Spleen (tissue), 11 donors: ENCODE data around the gene AKR1C3. TPM values are rescaled to one million over a fixed set of nuclear protein-coding genes. Genes with fewer than 3 reads are reported as not detected.
"Not testable (repeated sequence)": the region's sequence is repeated elsewhere in the genome, so short reads cannot be mapped to it uniquely, and the experiment has no call there.

Experiments used
- DNase-seq: peaks from one replicate; pipeline ENCODE4 v3.0.0-alpha.2; 2020
- H3K27ac ChIP-seq, 8 donors: fragments of 200-600 bp; sonication (generic) in 7 of 8; 1 replicate in 4 of 8; 2 replicates in 4 of 8; pipeline versions ENCODE4 v1.5.0 to v1.8.0; 2016 to 2021; ENCODE audit warnings: inconsistent platforms in 4 of 8, mild to moderate bottlenecking in 4 of 8, moderate library complexity in 1 of 8
- H3K27me3 ChIP-seq, 7 donors: fragments of 200-600 bp; sonication (generic) in 6 of 7; replicated peaks in 1 of 7; 1 replicate in 4 of 7; 2 replicates in 3 of 7; pipeline versions ENCODE4 v1.5.0 to v1.8.0; 2016 to 2021; ENCODE audit warnings: inconsistent platforms in 3 of 7, mild to moderate bottlenecking in 1 of 7
- H3K36me3 ChIP-seq, 6 donors: fragments of 200-600 bp; sonication (generic) in 5 of 6; 1 replicate in 4 of 6; 2 replicates in 2 of 6; pipeline versions ENCODE4 v1.5.0 to v1.8.0; 2016 to 2021; ENCODE audit warnings: inconsistent platforms in 2 of 6
- H3K4me1 ChIP-seq, 6 donors: fragments of 200-600 bp; sonication (generic) in 5 of 6; 1 replicate in 3 of 6; 2 replicates in 3 of 6; pipeline versions ENCODE4 v1.5.0 to v1.8.0; 2016 to 2021; ENCODE audit warnings: inconsistent platforms in 3 of 6
- H3K4me3 ChIP-seq, 8 donors: fragments of 200-600 bp; sonication (generic) in 7 of 8; 1 replicate in 4 of 8; 2 replicates in 4 of 8; pipeline versions ENCODE4 v1.5.0 to v1.8.0; 2016 to 2021; ENCODE audit warnings: inconsistent platforms in 4 of 8, mild to moderate bottlenecking in 4 of 8, moderate library complexity in 2 of 8
- H3K9me3 ChIP-seq, 8 donors: fragments of 200-600 bp; sonication (generic) in 7 of 8; 1 replicate in 4 of 8; 2 replicates in 4 of 8; pipeline versions ENCODE4 v1.5.0 to v1.8.0; 2016 to 2021; ENCODE audit warnings: inconsistent platforms in 4 of 8
- POLR2A ChIP-seq, 3 donors: fragments of 450-650 bp; IDR thresholded peaks; one replicate each; pipeline ENCODE4 v1.5.1; 2017; ENCODE audit warnings: antibody characterized with exemption in 3 of 3, mild to moderate bottlenecking in 1 of 3
- POLR2AphosphoS5 ChIP-seq, 3 donors: sonication (generic); formaldehyde crosslinking; IDR thresholded peaks; one replicate each; pipeline ENCODE4 v1.5.1; 2017; ENCODE audit warnings: antibody characterized with exemption in 3 of 3
- WGBS, 5 donors: extraction: QIAGEN DNeasy Blood & Tissue Kit in 3 of 5; methylation state at CpG; one replicate each; pipeline versions ENCODE4 v1.1.5 to v1.1.7; 2013 to 2018; 5-methylcytosine and 5-hydroxymethylcytosine counted together
- intact Hi-C: fragments of 100-400 bp; cut with DNase I; formaldehyde crosslinking; loops from one replicate; pipeline ENCODE4 v1.15.0; 2023; ENCODE audit warnings: low total_unique reads
- polyA plus RNA-seq, 3 donors: library from polyadenylated mRNA; stranded (reverse); fragments of 200-250 nt; gene quantifications; one replicate each; pipeline ENCODE4 v1.2.1, GENCODE V29; 2013
- total RNA-seq, 7 donors: library from RNA; depleted of rRNA in 3 of 7; stranded (reverse); fragments of >200 nt in 3 of 7; fragmentation: NEBNext Ultra II Directional in 4 of 7; extraction: Animal tissue kit (Norgen Biotek cat#: 25700) in 4 of 7; gene quantifications; one replicate each; pipeline versions ENCODE4 v1.1.0 to v1.2.1, GENCODE V29; 2016 to 2021
- TF ChIP-seq, protein P1 (sequence below), 11 experiments: fragments of 200-600 bp in 7 of 11; fragments of 450-650 bp in 4 of 11; sonication (generic) in 4 of 11; IDR thresholded peaks in 8 of 11; conservative IDR thresholded peaks in 3 of 11; 1 replicate in 7 of 11; 2 replicates in 4 of 11; pipeline versions ENCODE4 v1.4.0 to v1.8.0; 2016 to 2021; ENCODE audit warnings: antibody characterized with exemption in 11 of 11, inconsistent platforms in 4 of 11, mild to moderate bottlenecking in 1 of 11
- donor health status: healthy with polysubstance abuse.
- donor health status: DM: no; HTN: no; CAD: no; lungs with moderate emphysema.
- donor health status: DM: no; HTN: no; CAD: no.
- donor health status: Bipolar disorder and iron deficiency.
- donor health status: healthy.
- donor health status: DM: no; HTN: no; CAD: no.
- donor health status: DM: yes; HTN: yes; CAD: no.

Gene AKR1C3
- total and polyA plus RNA-seq, 10 donors: 0.85 to 5.7 (median 2.8) TPM

DNA sequence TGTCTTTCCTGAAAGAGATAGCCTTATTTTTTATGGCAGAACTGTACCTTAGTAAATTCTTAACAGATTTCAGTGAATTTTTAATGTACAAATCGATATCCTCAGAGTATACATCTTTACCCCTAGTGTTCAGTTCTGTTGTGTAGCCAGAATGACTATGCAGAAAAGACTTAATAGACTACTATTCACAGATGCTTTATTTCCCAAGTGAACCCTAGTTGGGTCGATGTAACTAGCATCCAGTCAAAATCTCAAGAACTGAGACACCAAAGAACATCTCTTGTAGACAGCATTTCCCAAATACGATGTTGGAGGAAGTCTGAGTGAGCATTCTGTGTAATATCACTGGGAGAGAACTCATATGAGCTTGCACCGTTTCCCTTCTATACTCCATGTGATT is 1.5 kb downstream of the AKR1C3 start:
- no peak for TF ChIP-seq POLR2AphosphoS5 (IDR thresholded peaks at IDR 0.05)
- TF ChIP-seq POLR2A (IDR thresholded peaks at IDR 0.05): no peak
- TF ChIP-seq, protein P1, sequence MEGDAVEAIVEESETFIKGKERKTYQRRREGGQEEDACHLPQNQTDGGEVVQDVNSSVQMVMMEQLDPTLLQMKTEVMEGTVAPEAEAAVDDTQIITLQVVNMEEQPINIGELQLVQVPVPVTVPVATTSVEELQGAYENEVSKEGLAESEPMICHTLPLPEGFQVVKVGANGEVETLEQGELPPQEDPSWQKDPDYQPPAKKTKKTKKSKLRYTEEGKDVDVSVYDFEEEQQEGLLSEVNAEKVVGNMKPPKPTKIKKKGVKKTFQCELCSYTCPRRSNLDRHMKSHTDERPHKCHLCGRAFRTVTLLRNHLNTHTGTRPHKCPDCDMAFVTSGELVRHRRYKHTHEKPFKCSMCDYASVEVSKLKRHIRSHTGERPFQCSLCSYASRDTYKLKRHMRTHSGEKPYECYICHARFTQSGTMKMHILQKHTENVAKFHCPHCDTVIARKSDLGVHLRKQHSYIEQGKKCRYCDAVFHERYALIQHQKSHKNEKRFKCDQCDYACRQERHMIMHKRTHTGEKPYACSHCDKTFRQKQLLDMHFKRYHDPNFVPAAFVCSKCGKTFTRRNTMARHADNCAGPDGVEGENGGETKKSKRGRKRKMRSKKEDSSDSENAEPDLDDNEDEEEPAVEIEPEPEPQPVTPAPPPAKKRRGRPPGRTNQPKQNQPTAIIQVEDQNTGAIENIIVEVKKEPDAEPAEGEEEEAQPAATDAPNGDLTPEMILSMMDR (IDR thresholded peaks at IDR 0.05 in 8 of 11, conservative IDR thresholded peaks at IDR 0.05 in 3 of 11): no peak
- H3K27me3 ChIP-seq: peaks cover 0 to 11% (median 0%) of the 10 kb centered on the region in 7 donors
- intact Hi-C loops: no loop called here
- no peaks in the 10 kb centered on the region for H3K36me3 ChIP-seq
- 28 to 54% (median 32%) methylated on average over 4 of the region's 4 CpGs for WGBS, 5 donors
- peak overlapping the region in 1 of 8 donors; percentile 20 for H3K4me3 ChIP-seq
- peaks cover 0 to 7% (median 0%) of the 10 kb centered on the region in 8 donors for H3K9me3 ChIP-seq
- peaks cover 0 to 11% (median 0%) of the 10 kb centered on the region in 6 donors for H3K4me1 ChIP-seq
- H3K27ac ChIP-seq: no peak overlapping the region
- DNase-seq: no peak

DNA sequence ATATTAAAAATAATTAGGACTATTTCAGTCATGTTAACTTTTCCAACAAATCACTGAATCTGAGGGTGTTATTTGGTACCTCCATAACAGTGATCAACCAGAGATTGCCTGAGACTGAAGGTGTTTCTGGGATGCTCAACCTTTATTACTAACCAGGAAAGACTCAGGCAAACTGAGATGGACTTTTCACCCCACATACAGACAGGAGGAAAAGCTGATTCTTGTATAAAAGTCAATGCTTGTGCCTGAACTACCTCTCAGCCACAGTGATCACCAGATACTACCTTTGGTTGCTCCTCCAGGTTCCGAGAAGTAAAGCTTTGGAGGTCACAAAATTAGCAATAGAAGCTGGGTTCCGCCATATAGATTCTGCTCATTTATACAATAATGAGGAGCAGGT is 1.9 kb downstream of the AKR1C3 start:
- WGBS, 5 donors: 75 to 100% (median 94%) methylated on average over 2 of the region's 2 CpGs
- TF ChIP-seq POLR2A (IDR thresholded peaks at IDR 0.05) (no peak), POLR2AphosphoS5 (IDR thresholded peaks at IDR 0.05) (no peak)
- TF ChIP-seq, protein P1 (IDR thresholded peaks at IDR 0.05 in 8 of 11, conservative IDR thresholded peaks at IDR 0.05 in 3 of 11): no peak
- Histone ChIP-seq H3K27me3 (peaks cover 0 to 11% (median 0%) of the 10 kb centered on the region in 7 donors), H3K36me3 (no peaks in the 10 kb centered on the region), H3K4me1 (peaks cover 0 to 11% (median 0%) of the 10 kb centered on the region in 6 donors), H3K4me3 (no peak overlapping the region), H3K9me3 (peaks cover 0 to 7% (median 0%) of the 10 kb centered on the region in 8 donors), H3K27ac (no peak overlapping the region)
- no peak for DNase-seq
- intact Hi-C loops: no loop called here

DNA sequence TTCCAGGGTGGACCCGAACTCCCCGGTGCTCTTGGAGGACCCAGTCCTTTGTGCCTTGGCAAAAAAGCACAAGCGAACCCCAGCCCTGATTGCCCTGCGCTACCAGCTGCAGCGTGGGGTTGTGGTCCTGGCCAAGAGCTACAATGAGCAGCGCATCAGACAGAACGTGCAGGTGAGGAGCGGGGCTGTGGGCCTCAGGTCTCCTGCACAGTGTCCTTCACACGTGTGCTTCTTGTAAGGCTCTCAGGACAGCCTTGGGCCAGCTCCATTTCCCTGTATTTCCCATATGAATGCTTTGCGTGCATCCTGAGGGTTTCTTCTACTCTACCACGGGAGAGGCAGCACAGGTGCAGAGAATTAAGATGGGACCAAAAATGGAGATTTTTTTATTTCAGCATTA is 8.3 kb downstream of the AKR1C3 start:
- H3K36me3 ChIP-seq, H3K4me1 ChIP-seq: not testable (repeated sequence)
- 64 to 92% (median 78%) methylated on average over 3 to 10 of the region's 11 CpGs for WGBS, 5 donors

DNA sequence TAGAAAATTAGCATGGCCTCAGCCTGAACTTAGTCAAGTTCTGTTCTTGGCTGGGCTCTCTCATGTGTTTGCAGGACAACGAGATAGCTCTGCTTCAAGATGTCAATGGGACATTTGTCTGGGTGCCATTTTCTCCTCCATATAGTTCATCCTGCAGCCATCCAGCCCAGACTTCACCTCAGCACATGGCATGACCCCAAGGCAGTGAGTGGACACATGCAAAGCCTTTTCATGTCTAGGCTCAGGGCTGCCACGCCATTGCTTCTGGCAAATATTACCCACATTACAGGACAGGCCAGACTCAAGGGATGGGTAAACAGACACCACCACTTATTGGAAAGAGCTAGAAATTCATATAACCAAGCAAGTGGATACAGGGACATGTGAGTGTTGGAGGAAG is 9.3 kb downstream of the AKR1C3 start:
- TF ChIP-seq, protein P1 (IDR thresholded peaks at IDR 0.05 in 8 of 11, conservative IDR thresholded peaks at IDR 0.05 in 3 of 11): no peak
- TF ChIP-seq POLR2A (IDR thresholded peaks at IDR 0.05) (no peak), POLR2AphosphoS5 (IDR thresholded peaks at IDR 0.05) (no peak)
- no peaks in the 10 kb centered on the region for H3K36me3 ChIP-seq

More for the DNA sequence above, 8.3 kb downstream of the AKR1C3 start:
- H3K9me3 ChIP-seq, intact Hi-C loops, DNase-seq, H3K27ac ChIP-seq, H3K4me3 ChIP-seq, H3K27me3 ChIP-seq: not testable (repeated sequence)

DNA sequence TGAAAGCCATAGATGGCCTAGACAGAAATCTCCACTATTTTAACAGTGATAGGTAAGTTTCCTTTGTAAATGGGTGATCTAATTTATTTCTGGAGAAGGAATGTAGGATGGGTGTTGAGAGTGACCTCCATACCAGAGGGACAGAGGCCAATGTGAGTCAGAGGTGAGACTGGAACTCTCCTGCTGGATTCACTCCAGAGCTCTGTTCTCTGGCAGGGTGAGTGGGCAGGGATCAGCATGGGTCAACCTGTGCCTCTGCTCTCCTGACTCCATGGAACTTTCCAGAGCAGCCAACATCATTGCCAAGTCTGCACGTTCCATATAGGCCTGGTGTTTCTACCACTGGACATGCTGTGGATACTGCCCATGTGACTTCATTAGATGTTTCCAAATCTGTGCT is 11.4 kb downstream of the AKR1C3 start:
- Histone ChIP-seq H3K4me3 (no peak overlapping the region), H3K27ac (no peak overlapping the region), H3K4me1 (no peaks in the 10 kb centered on the region), H3K36me3 (no peaks in the 10 kb centered on the region), H3K27me3 (no peaks in the 10 kb centered on the region), H3K9me3 (no peaks in the 10 kb centered on the region)
- 79 to 89% (median 82%) methylated on average over 1 of the region's 1 CpG for WGBS, 5 donors
- TF ChIP-seq POLR2A (IDR thresholded peaks at IDR 0.05) (no peak), POLR2AphosphoS5 (IDR thresholded peaks at IDR 0.05) (no peak)
- TF ChIP-seq, protein P1 (IDR thresholded peaks at IDR 0.05 in 8 of 11, conservative IDR thresholded peaks at IDR 0.05 in 3 of 11): no peak
- intact Hi-C loops: no loop called here
- DNase-seq: no peak

More for the DNA sequence above, 9.3 kb downstream of the AKR1C3 start:
- no peaks in the 10 kb centered on the region for H3K9me3 ChIP-seq
- H3K27me3 ChIP-seq: no peaks in the 10 kb centered on the region
- no peaks in the 10 kb centered on the region for H3K4me1 ChIP-seq
- intact Hi-C loops: no loop called here
- H3K4me3 ChIP-seq: no peak overlapping the region
- no peak for DNase-seq
- no peak overlapping the region for H3K27ac ChIP-seq
- WGBS, 5 donors: 72 to 91% (median 82%) methylated on average over 2 of the region's 2 CpGs
